ENCODE measurements around the gene RFX8. TPM values are rescaled to one million over a fixed set of nuclear protein-coding genes. Genes with fewer than 3 reads are reported as not detected.

RFX8 gene
- total RNA-seq, 2 donors from 2014 or later = not detected

DNA sequence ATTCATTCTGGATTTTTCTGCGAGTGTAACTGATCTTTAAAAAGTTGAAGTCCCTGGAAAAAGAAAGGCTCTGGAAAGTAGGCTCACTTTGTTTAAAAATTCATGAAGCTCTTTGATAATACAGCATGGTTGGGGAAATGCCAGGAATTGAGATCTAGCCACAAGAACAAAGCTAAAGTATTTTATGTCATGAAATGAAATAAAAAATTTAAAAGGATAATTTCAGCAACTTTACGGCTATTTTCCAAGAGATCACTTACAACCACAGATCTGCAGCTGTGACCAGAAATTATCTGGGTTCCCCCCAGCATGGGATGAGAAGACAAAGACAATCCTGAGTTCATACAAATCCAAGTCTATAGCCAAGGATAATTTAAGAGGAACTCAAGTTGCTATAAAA, 25.3 kb upstream of the RFX8 start:
- DNase-seq (no peak), ATAC-seq (no peak)
- intact Hi-C loops (cut with DNase I, micrococcal nuclease) = no loop called here

- intact Hi-C loops (cut with DNase I, micrococcal nuclease) = no loop called here
Observed at GRCh38 chr2:101496279-101496678, 21.4 kb upstream of the RFX8 start.

GRCh38 chr2:101492936-101493473, 18.1 kb upstream of the RFX8 start:
- DNase-seq = no peak
- no peak for ATAC-seq
- intact Hi-C loops (cut with DNase I, micrococcal nuclease) = no loop called here

More at GRCh38 chr2:101496279-101496678, 21.4 kb upstream of the RFX8 start:
- ATAC-seq (no peak), DNase-seq (no peak)

DNA sequence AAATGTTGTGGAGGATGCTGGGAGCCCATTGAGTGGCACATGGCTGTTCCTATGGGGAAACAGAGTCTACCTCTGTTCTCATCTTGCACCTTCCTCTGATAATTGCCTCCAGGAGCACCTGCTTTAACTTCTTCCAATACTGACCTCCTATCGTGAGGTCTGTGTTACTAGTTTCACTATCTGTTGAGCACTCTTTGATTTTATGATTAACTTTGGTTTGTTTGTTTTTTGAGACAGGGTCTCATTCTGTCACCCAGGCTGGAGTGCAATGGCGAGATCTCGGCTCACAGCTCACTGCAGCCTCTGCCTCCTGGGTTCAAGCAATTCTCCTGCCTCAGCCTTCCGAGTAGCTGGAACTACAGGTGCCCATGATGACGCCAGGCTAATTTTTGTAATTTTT, 12.1 kb upstream of the RFX8 start:
- ATAC-seq (no peak), DNase-seq (no peak)
- intact Hi-C loops (cut with DNase I, micrococcal nuclease) = no loop called here

DNA sequence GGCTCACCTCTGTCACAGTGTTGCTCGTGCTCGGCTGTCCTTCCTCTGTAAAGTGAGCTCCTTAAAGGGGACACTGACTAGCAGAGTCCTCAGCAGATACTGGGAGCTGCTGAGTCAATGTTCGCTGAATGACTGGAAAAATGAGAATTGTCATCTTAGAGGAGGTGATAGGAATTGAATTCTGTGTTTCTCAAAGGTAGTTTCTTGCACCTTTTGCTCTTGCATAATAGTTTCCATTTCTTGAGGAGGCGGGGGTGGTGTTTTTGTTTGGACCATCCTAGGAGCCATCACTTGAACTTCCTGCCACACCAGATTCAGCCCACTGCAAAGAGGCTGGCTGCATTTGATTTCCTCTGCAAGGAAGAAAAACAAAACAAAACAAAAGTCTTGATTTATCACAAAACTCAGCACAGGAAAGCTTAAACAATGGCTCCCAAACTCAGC, 11.4 kb upstream of the RFX8 start:
- no peak for ATAC-seq
- intact Hi-C loops (cut with DNase I, micrococcal nuclease) = no loop called here
- no peak for DNase-seq

DNA sequence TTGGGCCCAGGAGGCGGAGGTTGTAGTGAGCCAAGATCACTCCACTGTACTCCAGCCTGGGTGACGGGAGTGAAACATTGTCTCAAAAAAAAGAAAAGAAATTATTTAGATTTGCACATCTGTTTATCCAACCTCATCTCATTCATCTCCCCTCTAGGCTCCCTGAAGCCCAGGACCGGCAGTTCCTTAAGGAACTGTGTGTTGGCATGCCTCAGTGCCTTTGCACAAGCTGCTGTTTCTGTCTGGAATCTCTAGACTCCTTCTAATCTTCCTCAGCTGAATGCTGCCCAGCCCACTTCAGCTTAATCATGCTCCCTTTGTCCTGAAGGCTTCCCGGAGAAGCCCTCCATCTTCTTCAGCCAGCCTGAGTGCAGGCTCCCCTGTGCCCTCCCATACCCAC, 10.9 kb upstream of the RFX8 start:
- DNase-seq (no peak), ATAC-seq (no peak)
- intact Hi-C loops (cut with DNase I, micrococcal nuclease) = no loop called here

DNA sequence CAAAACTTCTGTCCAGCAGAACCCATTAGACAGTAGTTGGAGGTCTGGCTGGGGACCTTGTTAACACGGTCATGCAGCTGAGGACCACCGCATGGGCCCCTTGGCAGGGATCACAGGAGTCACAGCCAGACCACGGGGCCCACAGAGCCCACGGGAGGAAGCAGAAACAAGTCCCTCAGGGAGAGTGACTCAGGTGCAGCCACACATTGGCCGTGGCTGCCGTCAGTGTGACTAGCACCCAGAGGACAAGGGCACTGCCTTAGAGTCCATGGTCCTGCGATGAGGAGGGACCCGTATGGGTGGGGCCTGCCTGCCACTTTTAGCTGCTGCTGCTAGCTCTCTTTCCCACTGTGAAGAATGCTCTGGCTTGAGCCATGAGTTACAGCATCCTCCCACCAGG, 5.9 kb upstream of the RFX8 start:
- ATAC-seq (no peak), DNase-seq (no peak)
- intact Hi-C loops (cut with DNase I, micrococcal nuclease) = no loop called here

DNA sequence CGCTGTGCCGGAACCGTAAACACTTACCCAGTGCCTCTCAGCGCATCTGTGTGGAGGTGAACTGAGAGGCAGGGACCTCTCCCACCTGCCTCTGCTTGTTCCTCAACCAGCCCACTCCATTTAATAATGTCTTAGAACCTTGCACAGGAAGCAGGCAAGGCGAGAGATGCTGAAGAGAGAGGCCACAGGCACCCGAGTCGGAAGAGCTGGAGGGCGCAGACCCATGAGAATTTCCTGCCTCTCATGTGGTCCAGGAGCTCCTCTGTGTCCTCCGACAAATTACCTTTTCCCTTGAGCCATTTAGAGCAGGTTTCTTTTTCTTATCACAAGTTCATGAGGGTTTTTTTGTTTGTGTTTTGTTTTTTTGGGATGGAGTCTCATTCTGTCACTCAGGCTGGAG, 4.9 kb upstream of the RFX8 start:
- ATAC-seq = no peak
- no peak for DNase-seq
- intact Hi-C loops (cut with DNase I, micrococcal nuclease) = no loop called here

DNA sequence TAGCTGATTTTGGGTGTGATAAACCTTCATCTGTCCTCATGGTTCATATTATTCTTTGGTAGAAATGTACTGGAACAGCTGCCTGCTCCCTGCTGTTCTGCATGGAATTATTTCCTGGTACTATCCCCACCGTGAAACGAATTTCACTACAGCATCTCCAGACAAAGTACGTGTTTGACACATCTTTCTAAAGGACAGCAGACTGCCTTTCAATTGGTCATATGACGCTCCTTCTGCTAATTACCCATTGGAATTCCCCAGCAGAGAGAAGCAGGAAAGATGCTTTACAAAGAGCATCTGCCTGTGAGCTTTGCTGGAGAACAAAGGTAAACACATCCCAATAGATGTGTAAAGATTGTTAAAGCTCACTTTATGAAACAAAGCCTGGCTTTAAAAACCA, 4.4 kb upstream of the RFX8 start:
- ATAC-seq = no peak
- intact Hi-C loops (cut with DNase I, micrococcal nuclease) = no loop called here
- no peak for DNase-seq

- DNase-seq (no peak), ATAC-seq (no peak)
- intact Hi-C loops (cut with DNase I, micrococcal nuclease) = no loop called here
Observed at GRCh38 chr2:101478181-101479001, 3.5 kb upstream of the RFX8 start.

DNA sequence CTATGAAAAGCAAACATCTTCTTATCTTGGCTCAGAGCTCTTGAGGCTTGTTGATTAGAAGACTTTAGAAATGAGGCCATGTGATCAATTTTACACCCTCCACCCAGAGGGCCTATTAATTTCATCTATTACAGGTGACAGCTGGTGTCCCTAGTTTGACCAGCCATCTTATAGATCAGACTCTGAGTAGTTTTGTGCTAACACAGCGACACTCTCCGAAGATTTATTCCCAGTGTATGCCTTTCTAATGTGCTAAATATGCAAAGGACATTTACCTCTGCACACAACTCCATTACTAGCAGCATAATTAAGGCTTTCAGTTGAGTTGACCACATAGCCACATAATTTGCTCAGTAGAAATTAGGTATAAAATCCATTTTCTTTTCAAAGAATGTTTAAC, 2.6 kb upstream of the RFX8 start:
- ATAC-seq (no peak), DNase-seq (no peak)
- intact Hi-C loops (cut with DNase I, micrococcal nuclease) = no loop called here

DNA sequence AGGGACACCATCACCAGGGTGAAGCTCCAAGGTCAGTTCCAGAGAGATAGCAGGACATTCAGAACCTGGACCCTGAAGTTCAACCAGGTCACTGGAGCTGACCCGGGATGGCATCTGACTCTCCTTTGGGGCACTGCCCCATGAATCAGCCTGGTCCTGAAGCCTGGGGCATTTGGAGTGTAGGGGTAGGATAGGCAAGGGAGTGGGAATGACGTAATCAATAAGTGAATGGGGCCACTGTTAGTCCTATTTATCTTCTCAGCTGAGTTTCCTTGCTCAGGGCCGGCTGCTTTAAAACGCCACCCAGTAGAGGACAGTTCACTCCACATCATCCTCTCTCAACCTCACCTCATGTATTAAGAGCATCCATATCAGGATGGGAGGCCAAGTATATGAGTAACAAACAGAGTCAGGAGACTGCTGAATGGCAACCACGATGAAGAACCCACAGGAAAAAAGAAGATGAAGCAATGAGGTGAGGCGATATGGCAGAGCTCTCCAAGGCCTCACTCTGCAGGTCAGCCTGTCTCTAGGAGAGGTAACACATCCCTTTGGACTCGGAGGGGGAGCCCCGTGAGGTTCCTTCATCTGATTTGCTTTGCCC, 1.8 kb upstream of the RFX8 start:
- DNase-seq (no peak), ATAC-seq (no peak)
- intact Hi-C loops (cut with DNase I, micrococcal nuclease) = no loop called here

DNA sequence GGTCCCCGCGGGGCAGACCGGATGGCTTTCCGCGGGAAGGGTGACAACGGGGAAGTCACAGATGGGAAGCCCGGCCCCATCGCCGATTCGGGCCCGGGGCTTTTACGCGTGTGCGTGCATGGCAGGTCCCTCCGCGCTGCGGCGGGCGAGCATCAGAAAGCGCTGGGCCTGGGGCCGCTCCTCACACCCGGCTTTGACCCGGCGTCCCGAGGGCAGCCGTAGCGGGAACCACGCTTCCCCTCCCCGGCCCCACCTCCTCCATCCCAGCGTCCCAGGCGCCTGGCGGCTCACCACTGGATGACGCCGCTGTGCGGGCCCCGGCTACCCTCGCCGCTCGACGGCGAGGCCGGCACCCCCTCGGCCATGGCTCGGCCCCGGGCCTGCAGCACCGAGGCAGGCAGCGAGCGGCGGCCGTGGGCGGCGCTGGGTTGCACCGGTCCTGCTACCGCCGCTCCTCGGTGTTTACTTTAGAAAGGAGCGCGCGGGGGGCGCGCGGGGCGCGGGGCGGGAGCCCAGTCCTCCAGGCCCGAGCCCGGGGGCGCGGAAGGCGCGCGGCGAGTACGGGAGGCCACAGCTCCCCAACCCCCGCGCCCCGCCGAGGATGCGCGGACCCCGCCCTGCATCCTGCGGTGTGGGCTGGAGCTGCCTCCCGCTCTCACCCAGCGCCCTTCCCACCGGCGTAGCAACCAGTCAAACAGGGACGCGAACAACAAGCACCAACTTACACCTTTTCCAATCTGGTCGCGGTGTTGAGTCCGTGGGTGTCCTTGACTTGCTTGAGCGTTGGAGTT, 806 bp downstream of the RFX8 start:
- ATAC-seq (peak; percentile 45), DNase-seq (peak in 1 of 2 donors; percentile 27)
- intact Hi-C loops (cut with DNase I, micrococcal nuclease) = no loop called here

GRCh38 chr2:101473591-101473910, 1.4 kb downstream of the RFX8 start:
- intact Hi-C loops (cut with DNase I, micrococcal nuclease) = no loop called here
- ATAC-seq = no peak
- no peak for DNase-seq

- intact Hi-C loops (cut with DNase I, micrococcal nuclease) = no loop called here
- no peak for DNase-seq
- no peak for ATAC-seq
Observed at GRCh38 chr2:101469863-101470262, 5.0 kb downstream of the RFX8 start.

DNA sequence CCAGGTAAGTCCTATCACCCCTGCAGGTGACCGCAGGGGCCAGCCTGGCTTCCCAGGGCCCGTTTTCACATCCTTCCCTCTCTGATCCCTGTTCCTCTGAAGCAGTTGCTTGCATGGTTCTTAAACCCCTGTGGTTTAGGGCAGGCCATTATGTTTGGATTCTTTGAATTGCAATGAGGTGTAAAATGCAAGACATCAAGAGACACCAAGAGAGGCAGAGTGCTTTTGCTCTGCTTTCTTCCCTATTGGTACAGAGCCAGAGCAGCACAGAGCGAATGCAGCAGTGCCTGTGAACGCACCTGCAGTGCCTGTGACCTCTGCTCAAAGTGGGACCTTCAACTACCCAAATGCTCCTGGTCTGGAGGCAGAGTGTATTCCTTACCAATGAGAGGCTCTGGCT, 7.6 kb downstream of the RFX8 start:
- intact Hi-C loops (cut with DNase I, micrococcal nuclease) = no loop called here
- no peak for ATAC-seq

DNA sequence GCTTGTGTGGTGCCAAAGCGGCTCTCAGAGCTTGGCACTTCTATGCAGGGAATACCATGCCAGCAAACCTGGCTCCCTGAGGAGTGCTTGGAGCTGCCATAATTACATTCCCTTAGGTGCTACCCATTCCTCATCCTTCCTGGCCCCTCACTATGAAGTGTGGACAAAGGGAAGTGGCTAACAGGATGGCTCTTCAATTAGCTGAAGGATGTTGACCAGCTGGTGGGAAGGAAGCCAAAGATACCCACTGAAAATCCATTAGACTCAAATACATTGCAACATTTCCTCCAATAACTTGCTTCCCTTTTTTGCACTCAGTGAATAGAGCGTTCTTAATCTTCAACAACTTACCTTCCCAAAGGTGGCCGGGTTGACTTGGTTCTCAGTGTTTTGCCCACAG, 8.5 kb downstream of the RFX8 start:
- ATAC-seq = no peak
- intact Hi-C loops (cut with DNase I, micrococcal nuclease) = no loop called here
- no peak for DNase-seq

More for the DNA sequence above, 7.6 kb downstream of the RFX8 start:
- DNase-seq = no peak

DNA sequence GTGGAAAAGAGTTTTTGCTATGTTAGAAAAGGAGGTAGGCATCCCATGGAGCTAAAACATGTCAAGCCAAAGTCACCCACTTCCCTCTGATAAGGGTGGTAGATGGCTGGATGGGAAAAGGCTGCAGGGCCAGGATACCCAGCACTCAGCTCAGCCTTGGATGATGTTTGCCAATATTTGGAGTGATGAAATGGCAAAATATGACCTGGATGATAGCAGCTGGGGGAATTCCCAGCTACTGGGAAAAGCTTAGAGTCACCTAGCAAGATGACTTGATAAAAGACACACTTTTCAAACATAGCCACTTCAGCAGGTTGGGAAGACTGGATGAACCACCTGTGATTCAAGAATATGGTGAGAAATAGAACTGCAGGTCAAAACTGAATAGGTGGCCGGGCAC, 10.1 kb downstream of the RFX8 start:
- DNase-seq (no peak), ATAC-seq (no peak)
- intact Hi-C loops (cut with DNase I, micrococcal nuclease) = no loop called here

DNA sequence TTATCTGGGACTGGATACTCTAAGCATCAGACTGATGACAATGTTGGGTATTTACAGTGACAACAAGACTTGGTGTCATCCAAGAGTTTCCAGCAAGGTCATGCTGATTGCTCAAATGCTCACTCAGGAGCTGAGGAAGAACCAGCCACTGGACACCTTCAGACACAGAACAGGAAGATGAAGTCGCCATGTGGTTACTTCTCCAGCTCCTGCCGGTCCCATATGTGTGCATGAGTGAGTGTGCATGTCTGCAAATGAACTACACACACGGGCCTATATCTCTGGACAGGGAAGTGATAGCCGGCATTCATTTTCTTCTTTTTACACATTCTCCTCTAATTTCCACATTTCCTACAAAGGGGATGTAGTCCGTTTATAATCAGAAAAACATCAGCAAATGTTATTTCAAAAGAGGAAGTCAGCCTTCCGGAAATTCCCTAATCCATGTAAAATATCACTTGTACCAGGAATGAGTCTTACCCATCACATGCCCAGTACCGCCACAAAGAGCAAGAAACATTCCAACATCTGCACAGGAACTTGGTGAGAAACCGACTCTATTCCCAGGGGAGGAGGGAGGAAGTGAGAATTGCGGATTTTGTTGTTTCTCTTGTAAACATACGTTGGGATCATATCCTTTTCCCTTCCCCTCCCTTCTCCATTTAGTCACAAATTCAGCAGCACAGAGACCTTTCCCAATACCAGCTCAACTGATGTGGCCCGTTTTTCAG, 10.8 kb downstream of the RFX8 start:
- ATAC-seq = no peak
- DNase-seq = no peak
- intact Hi-C loops (cut with DNase I, micrococcal nuclease) = no loop called here

Measured in left colon (tissue), 2 donors.